AG04449 (cell line): ENCODE results near the gene CYB561D1.
"Not testable (repeated sequence)": the region's sequence is repeated elsewhere in the genome, so short reads cannot be mapped to it uniquely, and the experiment has no call there.

ENCODE experiments used
- CTCF ChIA-PET: fragments of 350-600 bp; formaldehyde crosslinking; extraction: SDS; loops from one replicate; lab custom pipeline; 2021; ENCODE audit warnings: antibody characterized with exemption; lab: Yijun Ruan, JAX
- POLR2A ChIA-PET: fragments of 400-600, 350-600 bp; formaldehyde crosslinking; extraction: SDS; loops from one replicate; lab custom pipeline; 2020; ENCODE audit warnings: antibody characterized with exemption, inconsistent platforms; lab: Yijun Ruan, JAX
- DNase-seq: peaks from one replicate; pipeline ENCODE4 v3.0.0-alpha.2; 2010; ENCODE audit warnings: low read depth, low spot score
- H3K4me3 ChIP-seq: 2 replicates; pipeline ENCODE4 v1.5.1; 2011; ENCODE audit warnings: low read depth, mild to moderate bottlenecking, control low read depth, low read length
- CTCF ChIP-seq: IDR thresholded peaks from one replicate; pipeline ENCODE4 v1.5.1; 2011; ENCODE audit warnings: mild to moderate bottlenecking, moderate library complexity, low read length, control low read depth, inconsistent platforms; ENCODE audit not compliant: insufficient read depth; ENCODE audit errors: missing control alignments

Gene CYB561D1

DNA sequence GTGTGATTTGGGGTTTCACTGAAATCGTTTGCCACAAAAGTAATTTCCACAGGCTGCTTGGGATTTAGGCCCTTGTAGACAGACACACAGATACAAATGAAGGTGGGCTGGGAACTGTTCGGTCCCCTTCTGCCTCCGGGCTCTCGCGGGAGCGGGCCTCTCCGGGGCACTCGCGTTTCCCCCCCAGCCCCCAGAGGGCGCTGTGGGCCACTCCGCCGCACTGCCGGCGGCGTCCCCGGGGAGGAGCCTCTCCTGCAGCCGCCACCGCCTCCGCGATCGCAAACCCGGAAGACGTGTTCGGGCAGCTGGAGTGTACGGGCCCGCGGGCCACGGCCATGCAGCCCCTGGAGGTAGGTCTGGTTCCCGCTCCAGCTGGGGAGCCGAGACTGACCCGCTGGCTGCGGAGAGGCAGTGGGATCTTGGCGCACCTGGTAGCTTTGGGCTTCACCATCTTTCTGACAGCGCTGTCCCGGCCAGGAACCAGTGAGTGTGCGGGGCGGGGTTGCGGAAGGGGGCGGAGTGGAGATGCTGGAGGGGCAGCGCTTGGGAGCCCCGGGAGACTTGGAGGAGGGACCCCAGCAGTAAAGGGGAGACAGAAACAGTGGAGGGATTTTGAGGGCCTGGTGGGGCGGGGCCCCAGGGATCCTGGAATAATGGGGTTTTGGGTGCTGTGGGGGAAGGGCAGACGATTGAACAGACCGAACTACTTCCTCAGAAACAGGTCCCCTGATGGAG, at the start of gene CYB561D1:
Gene CYB561D1, plus strand, starts transcription at position 290 of the 735 bp plus-strand sequence. Its CDS starts 46 bp downstream, at position 336.
- H3K4me3 ChIP-seq = peak within 1 kb of the TSS; percentile 100
- TF ChIP-seq CTCF = peak; percentile 98
- DNase-seq = no peak
- POLR2A ChIA-PET = interaction anchor here (0.7 to 0.8 kb wide), 2 partner anchors 36 to 46 kb away, joined by 3 read pairs; partner anchors contain the start of gene GPR61
- CTCF ChIA-PET = interaction anchor here (0.6 to 43.1 kb wide), 34 partner anchors 12 to 331 kb away, joined by 3 to 2790 read pairs (median 5); partner anchors contain the start of genes AMIGO1, ATXN7L2, GPR61 and PSMA5

GRCh38 chr1:109444346-109444745, 49.5 kb upstream of the CYB561D1 start:
- DNase-seq = no peak
- no peak for TF ChIP-seq CTCF
- no peak overlapping the region for H3K4me3 ChIP-seq
- ChIA-PET CTCF (interaction anchor here (1.0 kb wide), 2 partner anchors 9 to 46 kb away, joined by 3 read pairs; no protein-coding TSS in a partner anchor), POLR2A (no interaction called here)

DNA sequence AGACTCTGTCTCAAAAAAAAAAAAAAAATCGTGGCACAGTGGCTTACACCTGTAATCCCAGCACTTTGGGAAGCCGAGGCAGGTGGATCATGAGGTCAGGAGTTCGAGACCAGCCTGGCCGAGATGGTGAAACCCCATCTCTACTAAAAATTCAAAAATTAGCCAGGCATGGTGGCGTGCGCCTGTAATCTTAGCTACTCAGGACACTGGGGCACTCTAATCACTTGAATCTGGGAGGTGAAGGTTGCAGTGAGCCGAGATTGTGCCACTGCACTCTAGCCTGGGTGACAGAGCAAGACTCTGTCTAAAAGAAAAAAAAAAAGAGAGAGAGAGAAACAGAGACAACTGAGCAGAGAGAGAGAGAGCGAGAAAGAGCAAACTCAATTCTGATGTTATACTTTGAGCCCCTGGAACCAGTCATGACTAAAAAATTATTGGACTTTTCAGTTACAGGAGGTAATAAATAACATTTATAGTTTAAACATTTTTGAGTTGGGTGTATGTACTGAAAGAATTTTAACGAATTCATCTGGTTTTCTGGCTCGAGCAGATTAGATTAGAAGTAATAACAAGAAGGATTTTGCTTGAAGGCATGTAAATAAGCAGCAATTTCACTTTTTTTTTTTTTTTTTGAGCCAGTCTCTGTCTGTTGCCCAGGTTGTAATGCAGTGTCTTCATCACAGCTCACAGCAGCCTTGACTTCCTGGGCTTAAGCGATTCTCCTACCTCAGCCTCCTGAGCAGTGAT, 47.8 kb upstream of the CYB561D1 start:
- not testable (repeated sequence) for H3K4me3 ChIP-seq
- ChIA-PET CTCF (interaction anchor here (0.7 kb wide), 1 partner anchor 87 kb away, joined by 3 read pairs; no protein-coding TSS in a partner anchor), POLR2A (interaction anchor here (0.9 kb wide), 1 partner anchor 84 kb away, joined by 4 read pairs; no protein-coding TSS in a partner anchor)

GRCh38 chr1:109447524-109447923, 46.4 kb upstream of the CYB561D1 start:
- CTCF ChIA-PET = interaction anchor here (0.9 to 1.0 kb wide), 2 partner anchors 10 to 43 kb away, joined by 3 to 7 read pairs; no protein-coding TSS in a partner anchor
- POLR2A ChIA-PET = no interaction called here
- H3K4me3 ChIP-seq = no peak overlapping the region
- no peak for TF ChIP-seq CTCF
- no peak for DNase-seq

More for the DNA sequence above, 47.8 kb upstream of the CYB561D1 start:
- DNase-seq = peak; percentile 83

GRCh38 chr1:109454497-109455133, 39.3 kb upstream of the CYB561D1 start:
- no peak for DNase-seq
- ChIA-PET POLR2A (no interaction called here), CTCF (interaction anchor here (1.7 kb wide), 1 partner anchor 342 kb away, joined by 3 read pairs; a partner anchor contains a TSS)
- no peak for TF ChIP-seq CTCF
- H3K4me3 ChIP-seq = no peak overlapping the region

DNA sequence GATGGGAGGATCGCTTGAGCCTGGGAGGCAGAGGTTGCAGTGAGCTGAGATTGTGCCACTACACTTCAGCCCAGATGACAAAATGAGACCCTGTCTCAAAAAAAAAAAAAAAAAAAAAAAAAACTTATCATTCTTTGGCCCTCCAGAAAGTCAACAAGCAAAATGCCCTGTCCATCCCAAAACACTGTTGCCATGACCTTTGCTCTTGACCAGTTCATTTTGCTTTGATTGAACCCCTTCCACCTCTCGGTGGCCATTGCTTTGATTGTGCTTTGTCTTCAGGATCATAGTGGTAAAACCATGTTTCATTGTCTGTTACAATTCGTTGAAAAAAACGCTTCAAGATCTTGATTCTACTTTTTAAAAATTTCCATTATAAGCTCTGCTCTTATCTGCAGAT, 36.1 kb upstream of the CYB561D1 start:
- POLR2A ChIA-PET = no interaction called here
- TF ChIP-seq CTCF = no peak
- H3K4me3 ChIP-seq = no peak overlapping the region
- no peak for DNase-seq
- CTCF ChIA-PET = interaction anchor here (1.4 to 2.2 kb wide), 2 partner anchors 11 to 36 kb away, joined by 3 to 7 read pairs; partner anchors contain the start of gene CYB561D1
